Measurements from ENCODE around the gene SEC16B. TPM values are rescaled to one million over a fixed set of nuclear protein-coding genes. Genes with fewer than 3 reads are reported as not detected.

Gene SEC16B
- total RNA-seq, 2 experiments from 2014 or later = not detected

Other genes starting within 250 kb of the SEC16B start
- not detected for gene RASAL2, start 124.0 kb upstream of the SEC16B start, total RNA-seq